GM20431 (cell line): ENCODE results near the gene CALHM1.

ENCODE experiments used
- in situ Hi-C: fragments of 300-500 bp; cut with MseI, MboI; formaldehyde crosslinking; loops from one replicate; pipeline ENCODE4 v1.15.0; 2020; ENCODE audit warnings: low sequenced_read_pairs; ENCODE audit not compliant: unreplicated experiment

The CALHM1 gene

GRCh38 chr10:103463499-103463898 is 4.8 kb upstream of the CALHM1 start:
- in situ Hi-C loops, result no loop called here

GRCh38 chr10:103459615-103460014 is 915 bp upstream of the CALHM1 start:
- in situ Hi-C loops, result no loop called here

- in situ Hi-C loops, result no loop called here
Measured at GRCh38 chr10:103457896-103458583, 660 bp downstream of the CALHM1 start.

GRCh38 chr10:103457176-103457712 is 1.5 kb downstream of the CALHM1 start:
- in situ Hi-C loops, result no loop called here

GRCh38 chr10:103456074-103456660 is 2.5 kb downstream of the CALHM1 start:
- in situ Hi-C loops, result no loop called here

GRCh38 chr10:103455235-103455634 is 3.5 kb downstream of the CALHM1 start:
- in situ Hi-C loops, result no loop called here

- in situ Hi-C loops, result no loop called here
Measured at GRCh38 chr10:103454026-103454425, 4.7 kb downstream of the CALHM1 start.

- in situ Hi-C loops, result no loop called here
Measured at GRCh38 chr10:103452506-103453230, 6.0 kb downstream of the CALHM1 start.

GRCh38 chr10:103451831-103452505 is 6.7 kb downstream of the CALHM1 start, which contains the start of gene CALHM2:
Gene CALHM2 (minus strand): TSS chr10:103452370. CDS start chr10:103449941, 2,429 bp downstream.
- in situ Hi-C loops, result no loop called here

GRCh38 chr10:103451091-103451813 is 7.4 kb downstream of the CALHM1 start:
- in situ Hi-C loops, result no loop called here

- in situ Hi-C loops, result no loop called here
Measured at GRCh38 chr10:103450201-103450695, 8.5 kb downstream of the CALHM1 start.

GRCh38 chr10:103449208-103450144 is 9.2 kb downstream of the CALHM1 start:
- in situ Hi-C loops, result no loop called here

GRCh38 chr10:103448746-103449145 is 10.0 kb downstream of the CALHM1 start:
- in situ Hi-C loops, result no loop called here

GRCh38 chr10:103447187-103447586 is 11.5 kb downstream of the CALHM1 start:
- in situ Hi-C loops, result no loop called here

GRCh38 chr10:103445767-103446567 is 12.7 kb downstream of the CALHM1 start:
- in situ Hi-C loops, result no loop called here

- in situ Hi-C loops, result no loop called here
Measured at GRCh38 chr10:103445366-103445765, 13.3 kb downstream of the CALHM1 start.

GRCh38 chr10:103444478-103444877 is 14.2 kb downstream of the CALHM1 start:
- in situ Hi-C loops, result no loop called here
